ENCODE results near the gene FOXP4. TPM values are rescaled to one million over a fixed set of nuclear protein-coding genes. Genes with fewer than 3 reads are reported as not detected.

The FOXP4 gene
- total RNA-seq, 1 donor from 2014 or later, result 30.0 TPM

- DNase-seq (no peak), ATAC-seq (no peak)
- TF ChIP-seq, protein P1, sequence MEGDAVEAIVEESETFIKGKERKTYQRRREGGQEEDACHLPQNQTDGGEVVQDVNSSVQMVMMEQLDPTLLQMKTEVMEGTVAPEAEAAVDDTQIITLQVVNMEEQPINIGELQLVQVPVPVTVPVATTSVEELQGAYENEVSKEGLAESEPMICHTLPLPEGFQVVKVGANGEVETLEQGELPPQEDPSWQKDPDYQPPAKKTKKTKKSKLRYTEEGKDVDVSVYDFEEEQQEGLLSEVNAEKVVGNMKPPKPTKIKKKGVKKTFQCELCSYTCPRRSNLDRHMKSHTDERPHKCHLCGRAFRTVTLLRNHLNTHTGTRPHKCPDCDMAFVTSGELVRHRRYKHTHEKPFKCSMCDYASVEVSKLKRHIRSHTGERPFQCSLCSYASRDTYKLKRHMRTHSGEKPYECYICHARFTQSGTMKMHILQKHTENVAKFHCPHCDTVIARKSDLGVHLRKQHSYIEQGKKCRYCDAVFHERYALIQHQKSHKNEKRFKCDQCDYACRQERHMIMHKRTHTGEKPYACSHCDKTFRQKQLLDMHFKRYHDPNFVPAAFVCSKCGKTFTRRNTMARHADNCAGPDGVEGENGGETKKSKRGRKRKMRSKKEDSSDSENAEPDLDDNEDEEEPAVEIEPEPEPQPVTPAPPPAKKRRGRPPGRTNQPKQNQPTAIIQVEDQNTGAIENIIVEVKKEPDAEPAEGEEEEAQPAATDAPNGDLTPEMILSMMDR (IDR thresholded peaks at IDR 0.05), result no peak
- H3K4me1 ChIP-seq, result peaks cover 39% of the 10 kb centered on the region
- H3K36me3 ChIP-seq, result peaks cover 13% of the 10 kb centered on the region
- intact Hi-C loops (cut with DNase I), result no loop called here
- no peak overlapping the region for H3K27ac ChIP-seq
- no peaks in the 10 kb centered on the region for H3K27me3 ChIP-seq (ENCODE audit: low read depth)
- H3K4me3 ChIP-seq, result no peak overlapping the region
- no peaks in the 10 kb centered on the region for H3K9me3 ChIP-seq
Measured at GRCh38 chr6:41575598-41575997, 29.4 kb downstream of the FOXP4 start.

DNA sequence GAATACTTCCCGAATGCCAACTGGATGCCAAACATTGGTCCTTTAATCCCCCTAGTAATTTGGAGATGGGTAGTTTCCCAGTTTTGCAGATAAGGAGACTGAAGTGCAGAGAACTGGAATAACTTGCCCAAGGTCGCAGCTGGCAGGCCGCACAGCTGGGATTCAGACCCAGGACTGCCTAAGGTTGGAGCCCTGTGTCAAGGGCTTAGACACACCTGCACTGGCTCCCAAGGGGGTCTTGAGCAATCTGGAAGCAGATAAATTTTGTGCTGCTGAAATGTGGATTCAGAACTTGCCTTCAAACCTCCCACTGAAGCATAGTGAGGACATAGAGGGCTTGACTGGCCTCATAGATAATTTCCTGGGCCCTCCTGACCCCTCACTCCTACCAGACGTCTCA is 30.5 kb downstream of the FOXP4 start:
- H3K27me3 ChIP-seq (ENCODE audit: low read depth), result no peaks in the 10 kb centered on the region
- TF ChIP-seq, protein P1 (IDR thresholded peaks at IDR 0.05), result no peak
- no peak overlapping the region for H3K27ac ChIP-seq
- no peak for DNase-seq
- H3K4me3 ChIP-seq, result no peak overlapping the region
- H3K9me3 ChIP-seq, result no peaks in the 10 kb centered on the region
- peak in 1 of 2 donors; percentile 15 for ATAC-seq
- intact Hi-C loops (cut with DNase I), result no loop called here
- H3K36me3 ChIP-seq, result peaks cover 6% of the 10 kb centered on the region
- H3K4me1 ChIP-seq, result peaks cover 39% of the 10 kb centered on the region

DNA sequence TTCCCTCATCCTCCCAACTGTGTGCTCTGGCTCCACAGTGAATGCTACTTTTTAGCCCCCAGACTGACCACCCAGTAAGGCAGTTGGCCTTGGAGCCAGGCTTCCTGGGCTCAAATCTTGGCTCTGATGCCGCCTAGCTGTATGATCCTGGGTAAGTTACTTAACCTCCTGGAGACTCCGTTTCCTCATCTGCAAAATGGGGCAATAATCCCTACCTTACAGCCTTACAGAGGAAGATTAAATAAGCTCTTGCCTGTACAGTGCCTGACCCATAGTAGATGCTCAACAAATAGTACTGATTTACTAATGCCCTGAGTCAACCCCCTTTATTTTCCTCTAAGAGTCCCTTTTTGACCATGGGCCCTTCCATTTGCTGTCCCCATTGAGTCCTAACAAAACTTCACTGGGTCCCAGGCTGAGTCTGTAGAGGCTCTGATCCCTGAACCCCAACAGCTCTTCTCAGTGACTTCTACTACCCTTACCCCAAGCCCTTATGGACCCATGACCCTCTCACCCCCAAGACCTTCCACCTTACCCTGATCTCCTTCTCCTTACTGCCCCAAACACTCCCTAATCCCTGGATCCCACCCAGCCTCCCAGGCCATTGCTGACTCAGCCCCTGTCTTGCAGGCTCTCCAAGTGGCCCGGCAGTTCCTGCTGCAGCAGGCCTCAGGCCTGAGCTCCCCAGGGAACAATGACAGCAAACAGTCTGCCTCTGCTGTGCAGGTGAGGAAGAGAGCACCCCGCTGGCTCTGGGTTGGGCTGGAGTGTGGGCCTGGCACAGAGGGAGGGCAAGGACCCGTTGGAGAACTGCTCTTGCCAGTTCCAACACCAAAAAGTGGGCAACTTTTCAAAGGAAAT is 31.4 kb downstream of the FOXP4 start:
- H3K27ac ChIP-seq, result no peak overlapping the region
- TF ChIP-seq, protein P1 (IDR thresholded peaks at IDR 0.05), result no peak
- no peaks in the 10 kb centered on the region for H3K9me3 ChIP-seq
- peaks cover 5% of the 10 kb centered on the region for H3K36me3 ChIP-seq
- peak; percentile 67 to 76 for ATAC-seq
- H3K27me3 ChIP-seq (ENCODE audit: low read depth), result no peaks in the 10 kb centered on the region
- peaks cover 39% of the 10 kb centered on the region for H3K4me1 ChIP-seq
- DNase-seq, result no peak
- no peak overlapping the region for H3K4me3 ChIP-seq
- intact Hi-C loops (cut with DNase I), result no loop called here

GRCh38 chr6:41578217-41579087 is 32.3 kb downstream of the FOXP4 start:
- DNase-seq (no peak), ATAC-seq (peak; percentile 7 to 26)
- peaks cover 39% of the 10 kb centered on the region for H3K4me1 ChIP-seq
- H3K27me3 ChIP-seq (ENCODE audit: low read depth), result no peaks in the 10 kb centered on the region
- H3K4me3 ChIP-seq, result no peak overlapping the region
- peaks cover 5% of the 10 kb centered on the region for H3K36me3 ChIP-seq
- intact Hi-C loops (cut with DNase I), result no loop called here
- peak overlapping the region; percentile 18 for H3K27ac ChIP-seq
- H3K9me3 ChIP-seq, result no peaks in the 10 kb centered on the region
- TF ChIP-seq, protein P1 (IDR thresholded peaks at IDR 0.05), result no peak

DNA sequence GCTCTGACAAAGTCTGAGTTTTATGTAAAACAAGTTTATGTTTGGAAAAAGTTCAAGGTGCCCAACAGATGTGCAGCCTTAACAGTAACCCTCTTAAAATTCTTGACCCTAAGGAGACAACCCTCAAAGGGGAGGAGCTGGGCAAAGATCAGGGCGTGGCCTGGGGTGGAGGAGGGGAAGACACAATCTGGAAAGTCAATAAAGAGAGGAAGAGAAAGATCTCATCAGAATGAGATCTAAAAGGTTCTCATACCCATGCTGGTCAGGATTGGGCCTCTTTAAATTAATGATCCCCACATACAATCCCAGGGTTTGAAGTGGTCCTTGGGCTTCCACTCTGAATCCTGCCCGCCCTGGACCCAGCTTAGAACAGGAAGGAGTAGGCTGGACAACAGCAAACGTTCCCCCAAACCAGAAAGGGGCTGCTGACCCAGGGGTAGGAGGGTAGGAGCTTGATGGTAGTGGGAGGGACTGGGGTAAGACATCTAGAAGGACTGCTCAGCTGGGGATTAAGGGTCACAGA is 33.0 kb downstream of the FOXP4 start:
- Histone ChIP-seq H3K9me3 (no peaks in the 10 kb centered on the region), H3K36me3 (peaks cover 12% of the 10 kb centered on the region), H3K4me1 (peaks cover 39% of the 10 kb centered on the region), H3K27ac (peak overlapping the region; percentile 18), H3K27me3 (ENCODE audit: low read depth) (no peaks in the 10 kb centered on the region), H3K4me3 (no peak overlapping the region)
- intact Hi-C loops (cut with DNase I), result no loop called here
- TF ChIP-seq, protein P1 (IDR thresholded peaks at IDR 0.05), result no peak
- ATAC-seq, result no peak
- no peak for DNase-seq

Data from lower lobe of right lung (tissue), 2 donors.